Common myeloid progenitor, CD34-positive (primary cell): Measurements from ENCODE around the gene RNF19B.

Experiments used
- CTCF ChIA-PET: fragments of 350-600 bp; sonication (Branson Sonifier 250); formaldehyde crosslinking; loops from one replicate; lab custom pipeline; 2021; ENCODE audit warnings: antibody characterized with exemption; lab: Charles Lee
- POLR2A ChIA-PET: fragments of 350-600 bp; sonication (Branson Sonifier 250); formaldehyde crosslinking; loops from one replicate; lab custom pipeline; 2021; ENCODE audit warnings: antibody characterized with exemption; lab: Charles Lee
- DNase-seq, 3 donors: peaks; one replicate each; pipeline versions ENCODE4 v3.0.0 to v3.0.0-alpha.2; 2013
- H3K27ac ChIP-seq, 2 experiments: 1 replicate in 1 of 2; 2 replicates in 1 of 2; pipeline ENCODE4 v1.7.0; 2013; ENCODE audit warnings: inconsistent platforms in 2 of 2, low read length in 2 of 2, mild to moderate bottlenecking in 2 of 2, low read depth in 1 of 2, moderate library complexity in 1 of 2; ENCODE audit not compliant: severe bottlenecking in 2 of 2, insufficient read depth in 1 of 2, poor library complexity in 1 of 2
- H3K27me3 ChIP-seq, 5 experiments: replicated peaks in 2 of 5; 1 replicate in 3 of 5; 2 replicates in 2 of 5; pipeline versions ENCODE4 v1.6.1 to v1.7.0; 2013; ENCODE audit warnings: low read length in 4 of 5, mild to moderate bottlenecking in 2 of 5, moderate library complexity in 2 of 5, inconsistent platforms in 1 of 5; ENCODE audit not compliant: insufficient read depth in 5 of 5, control insufficient read depth in 4 of 5
- H3K36me3 ChIP-seq, 4 experiments: 1 replicate in 2 of 4; 2 replicates in 2 of 4; pipeline versions ENCODE4 v1.6.1 to v1.7.0; 2013; ENCODE audit warnings: low read length in 3 of 4, control low read depth in 1 of 4, mild to moderate bottlenecking in 1 of 4; ENCODE audit not compliant: control insufficient read depth in 4 of 4, insufficient read depth in 4 of 4
- H3K4me1 ChIP-seq, 4 experiments: 1 replicate in 3 of 4; 2 replicates in 1 of 4; pipeline versions ENCODE4 v1.6.1 to v1.7.1; 2013; ENCODE audit warnings: low read length in 3 of 4, mild to moderate bottlenecking in 3 of 4, control low read depth in 1 of 4, inconsistent platforms in 1 of 4, moderate library complexity in 1 of 4; ENCODE audit not compliant: control insufficient read depth in 4 of 4, insufficient read depth in 4 of 4; ENCODE audit errors: control extremely low read depth in 1 of 4
- H3K4me3 ChIP-seq, 7 experiments: 1 replicate in 4 of 7; 2 replicates in 3 of 7; pipeline versions ENCODE4 v1.5.1 to v1.7.0; 2013; ENCODE audit warnings: mild to moderate bottlenecking in 7 of 7, low read length in 6 of 7, moderate library complexity in 6 of 7, inconsistent platforms in 2 of 7, low read depth in 2 of 7, control low read depth in 1 of 7; ENCODE audit not compliant: insufficient read depth in 4 of 7, control insufficient read depth in 1 of 7; ENCODE audit errors: extremely low read depth in 1 of 7
- H3K9me3 ChIP-seq, 5 experiments: 1 replicate in 4 of 5; 2 replicates in 1 of 5; pipeline versions ENCODE4 v1.6.1 to v1.7.1; 2013; ENCODE audit warnings: low read length in 4 of 5, mild to moderate bottlenecking in 2 of 5, inconsistent platforms in 1 of 5, low read depth in 1 of 5, moderate library complexity in 1 of 5; ENCODE audit not compliant: control insufficient read depth in 4 of 5, insufficient read depth in 2 of 5; ENCODE audit errors: control extremely low read depth in 1 of 5
- WGBS: methylation state at CpG from one replicate; pipeline ENCODE4 v1.1.5; 2013; ENCODE audit not compliant: insufficient coverage; 5-methylcytosine and 5-hydroxymethylcytosine counted together

RNF19B gene

GRCh38 chr1:32895325-32896215 is 69.0 kb downstream of the RNF19B start:
- Histone ChIP-seq H3K9me3 (peaks cover 0 to 5% (median 0%) of the 10 kb centered on the region in 5 experiments), H3K27me3 (peaks cover 0 to 89% (median 37%) of the 10 kb centered on the region in 5 experiments), H3K4me3 (no peak overlapping the region), H3K27ac (no peak overlapping the region), H3K4me1 (peaks cover 0 to 17% (median 11%) of the 10 kb centered on the region in 4 experiments), H3K36me3 (no peaks in the 10 kb centered on the region)
- WGBS, result 92% methylated on average over 23 of the region's 26 CpGs
- DNase-seq, result no peak
- POLR2A ChIA-PET, result no interaction called here
- CTCF ChIA-PET, result interaction anchor here (0.9 to 1.4 kb wide), 3 partner anchors 7 to 37 kb away, joined by 3 to 6 read pairs (median 5); partner anchors contain the start of gene HPCA

- Histone ChIP-seq H3K4me3 (no peak overlapping the region), H3K9me3 (peaks cover 0 to 5% (median 0%) of the 10 kb centered on the region in 5 experiments), H3K27ac (no peak overlapping the region), H3K36me3 (no peaks in the 10 kb centered on the region), H3K27me3 (peaks cover 0 to 89% (median 34%) of the 10 kb centered on the region in 5 experiments), H3K4me1 (peaks cover 0 to 16% (median 11%) of the 10 kb centered on the region in 4 experiments)
- CTCF ChIA-PET, result interaction anchor here (0.9 to 2.5 kb wide), 3 partner anchors 8 to 37 kb away, joined by 3 to 8 read pairs (median 6); partner anchors contain the start of gene HPCA
- no peak for DNase-seq
- WGBS, result 100% methylated on average over 6 of the region's 6 CpGs
- POLR2A ChIA-PET, result no interaction called here
These were observed 69.9 kb downstream of the RNF19B start for GRCh38 chr1:32894681-32895080.

GRCh38 chr1:32894019-32894600 is 70.5 kb downstream of the RNF19B start:
- 100% methylated on average over 1 of the region's 8 CpGs for WGBS
- H3K9me3 ChIP-seq, result peaks cover 0 to 5% (median 0%) of the 10 kb centered on the region in 5 experiments
- H3K4me1 ChIP-seq, result peaks cover 0 to 16% (median 11%) of the 10 kb centered on the region in 4 experiments
- ChIA-PET POLR2A (no interaction called here), CTCF (interaction anchor here (1.1 to 5.2 kb wide), 3 partner anchors 18 to 43 kb away, joined by 3 to 23 read pairs (median 8); no protein-coding TSS in a partner anchor)
- H3K27ac ChIP-seq, result no peak overlapping the region
- H3K4me3 ChIP-seq, result no peak overlapping the region
- no peaks in the 10 kb centered on the region for H3K36me3 ChIP-seq
- H3K27me3 ChIP-seq, result peaks cover 0 to 88% (median 39%) of the 10 kb centered on the region in 5 experiments
- no peak for DNase-seq

GRCh38 chr1:32893198-32894018 is 71.2 kb downstream of the RNF19B start:
- H3K9me3 ChIP-seq, result peaks cover 0 to 5% (median 0%) of the 10 kb centered on the region in 5 experiments
- DNase-seq, result no peak
- WGBS, result 1% methylated on average over 46 of the region's 58 CpGs
- H3K4me3 ChIP-seq, result peak overlapping the region in 6 of 7 experiments; percentile 6 to 67 (median 40)
- H3K27ac ChIP-seq, result no peak overlapping the region
- peaks cover 0 to 89% (median 41%) of the 10 kb centered on the region in 5 experiments for H3K27me3 ChIP-seq
- H3K4me1 ChIP-seq, result peaks cover 0 to 16% (median 11%) of the 10 kb centered on the region in 4 experiments
- ChIA-PET CTCF (interaction anchor here (0.8 to 5.2 kb wide), 10 partner anchors 12 to 193 kb away, joined by 3 to 23 read pairs (median 6); no protein-coding TSS in a partner anchor), POLR2A (no interaction called here)
- H3K36me3 ChIP-seq, result no peaks in the 10 kb centered on the region

- DNase-seq, result peak; percentile 58 to 74 (median 73)
- WGBS, result 25% methylated on average over 34 of the region's 49 CpGs
- H3K9me3 ChIP-seq, result peaks cover 0 to 5% (median 0%) of the 10 kb centered on the region in 5 experiments
- H3K27ac ChIP-seq, result no peak overlapping the region
- peak overlapping the region in 5 of 7 experiments; percentile 6 to 67 (median 52) for H3K4me3 ChIP-seq
- peaks cover 0 to 16% (median 11%) of the 10 kb centered on the region in 4 experiments for H3K4me1 ChIP-seq
- H3K36me3 ChIP-seq, result no peaks in the 10 kb centered on the region
- H3K27me3 ChIP-seq, result peaks cover 0 to 93% (median 40%) of the 10 kb centered on the region in 5 experiments
- POLR2A ChIA-PET, result no interaction called here
- CTCF ChIA-PET, result interaction anchor here (0.8 to 5.2 kb wide), 13 partner anchors 9 to 194 kb away, joined by 3 to 23 read pairs (median 4); no protein-coding TSS in a partner anchor
These were observed 72.0 kb downstream of the RNF19B start for GRCh38 chr1:32892368-32893197.

GRCh38 chr1:32891630-32892029 is 73.0 kb downstream of the RNF19B start:
- Histone ChIP-seq H3K27me3 (peaks cover 0 to 97% (median 41%) of the 10 kb centered on the region in 5 experiments), H3K36me3 (no peaks in the 10 kb centered on the region)
- CTCF ChIA-PET, result interaction anchor here (0.8 to 5.2 kb wide), 7 partner anchors 8 to 195 kb away, joined by 3 to 23 read pairs (median 8); no protein-coding TSS in a partner anchor

More at GRCh38 chr1:32891630-32892029, 73.0 kb downstream of the RNF19B start:
- POLR2A ChIA-PET, result no interaction called here
- H3K4me1 ChIP-seq, result peaks cover 0 to 21% (median 12%) of the 10 kb centered on the region in 4 experiments
- no peak overlapping the region for H3K27ac ChIP-seq
- H3K9me3 ChIP-seq, result peaks cover 0 to 5% (median 0%) of the 10 kb centered on the region in 5 experiments
- no peak for DNase-seq
- no peak overlapping the region for H3K4me3 ChIP-seq
- 96% methylated on average over 3 of the region's 3 CpGs for WGBS
